GM12873 (cell line): ENCODE measurements around the gene TENT4A.

Experiments used
- TF ChIP-seq, protein P1 (sequence below): IDR thresholded peaks from 2 replicates; pipeline ENCODE4 v1.5.1; 2012; ENCODE audit warnings: low read depth, mild to moderate bottlenecking, moderate library complexity, low read length, control low read depth; ENCODE audit not compliant: insufficient read depth; ENCODE audit errors: missing control alignments

TENT4A gene

DNA sequence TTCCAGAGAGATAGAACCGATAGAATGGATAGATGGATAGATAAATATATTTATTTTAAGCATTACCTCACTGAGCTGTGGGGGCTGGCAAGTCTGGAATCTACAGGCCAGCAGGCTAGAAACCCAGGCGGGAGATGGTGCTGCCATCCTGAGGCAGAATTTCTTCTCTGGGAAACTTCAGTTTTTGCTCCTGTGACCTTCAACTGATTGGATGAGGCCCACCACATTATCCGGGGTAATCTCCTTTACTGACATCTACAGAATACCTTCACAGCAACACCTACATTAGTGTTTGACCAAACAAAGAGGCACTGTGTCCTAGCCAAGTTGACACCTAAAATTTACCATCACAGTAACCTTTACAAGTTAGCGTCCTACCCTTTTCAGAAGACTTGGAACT, 29.2 kb upstream of the TENT4A start:
- TF ChIP-seq, protein P1, sequence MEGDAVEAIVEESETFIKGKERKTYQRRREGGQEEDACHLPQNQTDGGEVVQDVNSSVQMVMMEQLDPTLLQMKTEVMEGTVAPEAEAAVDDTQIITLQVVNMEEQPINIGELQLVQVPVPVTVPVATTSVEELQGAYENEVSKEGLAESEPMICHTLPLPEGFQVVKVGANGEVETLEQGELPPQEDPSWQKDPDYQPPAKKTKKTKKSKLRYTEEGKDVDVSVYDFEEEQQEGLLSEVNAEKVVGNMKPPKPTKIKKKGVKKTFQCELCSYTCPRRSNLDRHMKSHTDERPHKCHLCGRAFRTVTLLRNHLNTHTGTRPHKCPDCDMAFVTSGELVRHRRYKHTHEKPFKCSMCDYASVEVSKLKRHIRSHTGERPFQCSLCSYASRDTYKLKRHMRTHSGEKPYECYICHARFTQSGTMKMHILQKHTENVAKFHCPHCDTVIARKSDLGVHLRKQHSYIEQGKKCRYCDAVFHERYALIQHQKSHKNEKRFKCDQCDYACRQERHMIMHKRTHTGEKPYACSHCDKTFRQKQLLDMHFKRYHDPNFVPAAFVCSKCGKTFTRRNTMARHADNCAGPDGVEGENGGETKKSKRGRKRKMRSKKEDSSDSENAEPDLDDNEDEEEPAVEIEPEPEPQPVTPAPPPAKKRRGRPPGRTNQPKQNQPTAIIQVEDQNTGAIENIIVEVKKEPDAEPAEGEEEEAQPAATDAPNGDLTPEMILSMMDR: no peak

DNA sequence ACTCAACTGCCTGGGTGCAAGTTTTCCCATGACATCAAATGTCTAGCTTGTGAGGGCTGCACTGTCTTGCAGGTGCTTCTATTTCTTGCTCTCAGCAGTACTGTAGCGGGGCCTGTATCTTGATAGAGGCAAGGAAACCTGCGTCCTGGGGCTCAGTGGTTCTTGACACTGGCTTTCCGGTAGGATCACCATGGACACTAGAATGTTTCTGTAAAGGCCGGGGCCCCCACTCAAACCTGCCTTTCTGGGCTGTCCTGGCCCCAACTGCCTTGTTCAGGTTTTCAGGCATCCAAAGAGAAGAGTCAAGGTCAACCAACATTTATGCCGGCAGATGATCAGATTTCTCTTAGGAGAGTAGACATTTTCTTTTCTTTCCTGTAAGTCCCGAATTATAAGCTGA, 26.7 kb upstream of the TENT4A start:
- TF ChIP-seq, protein P1: no peak

DNA sequence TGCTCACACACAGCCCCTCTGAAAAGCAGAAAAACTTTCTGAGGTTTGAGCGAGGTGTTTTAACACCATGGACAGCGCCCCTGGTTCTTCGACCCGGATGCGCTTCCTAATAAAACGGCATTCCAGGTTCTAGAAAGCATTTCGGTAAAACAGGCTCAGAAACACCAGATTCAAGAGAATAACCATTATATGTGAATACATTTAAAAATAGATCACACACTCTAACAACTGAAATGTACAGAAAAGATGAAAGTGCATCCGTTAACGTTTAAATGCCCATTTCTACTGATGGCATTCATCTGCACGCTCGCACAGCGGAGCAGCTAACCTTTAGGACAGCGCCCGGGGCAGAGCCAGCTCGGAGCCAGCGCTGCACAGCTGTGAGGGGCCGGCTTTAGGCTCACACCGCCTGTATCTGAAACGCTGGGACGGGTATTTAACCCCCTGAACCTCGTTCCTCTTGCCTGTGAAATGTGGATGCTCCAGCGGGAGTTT, 26.3 kb upstream of the TENT4A start:
- TF ChIP-seq, protein P1: no peak

DNA sequence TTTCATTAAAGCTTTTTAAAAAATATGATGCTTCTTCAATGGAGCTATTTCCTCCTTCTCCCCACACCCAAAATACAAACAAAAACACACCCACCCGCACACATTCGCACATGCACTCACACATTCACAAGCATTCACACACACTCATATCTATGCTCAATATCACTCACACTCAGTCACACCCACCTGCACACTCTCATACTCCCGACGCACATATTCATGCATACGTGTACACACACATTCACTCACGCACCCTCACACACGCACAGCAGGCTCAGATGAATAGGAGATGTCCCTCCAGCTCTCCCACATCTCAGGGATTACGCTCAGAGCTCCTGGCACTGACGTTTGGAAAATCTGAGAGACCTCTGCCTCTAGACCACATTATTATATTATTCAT, 25.7 kb upstream of the TENT4A start:
- TF ChIP-seq, protein P1: no peak

DNA sequence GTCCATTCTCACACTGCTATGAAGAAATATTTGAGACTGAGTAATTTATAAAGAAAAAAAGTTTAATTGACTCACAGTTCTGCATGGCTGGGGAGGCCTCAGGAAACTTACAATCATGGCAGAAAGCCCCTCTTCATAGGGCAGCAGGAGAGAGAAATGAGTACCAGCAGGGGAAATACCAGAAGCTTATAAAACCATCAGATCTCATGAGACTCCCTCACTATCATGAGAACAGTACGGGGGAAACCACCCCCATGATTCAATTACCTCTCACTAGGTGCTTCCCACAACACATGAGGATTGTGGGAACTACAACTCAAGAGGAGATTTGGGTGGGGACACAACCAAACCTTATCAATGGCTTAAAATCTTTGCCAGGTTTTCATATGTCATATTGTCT, 20.3 kb upstream of the TENT4A start:
- TF ChIP-seq, protein P1: no peak

DNA sequence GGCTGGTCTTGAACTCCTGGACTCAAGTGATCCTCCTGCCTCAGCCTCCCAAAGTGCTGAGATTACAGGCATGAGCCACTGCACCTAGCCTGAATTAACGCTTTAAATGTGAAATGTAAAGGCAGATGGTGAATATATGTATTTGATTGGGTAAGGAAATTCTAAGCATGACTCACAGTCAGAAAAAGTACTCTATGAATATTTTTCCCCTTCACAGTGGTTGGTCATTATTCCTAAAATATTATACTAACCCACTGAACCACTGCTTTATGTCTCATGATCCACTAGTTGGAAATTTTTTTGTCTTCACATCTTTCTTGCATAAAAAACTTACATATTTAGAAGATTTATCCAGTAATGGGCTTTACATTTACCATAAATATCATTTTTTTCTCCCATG, 14.5 kb upstream of the TENT4A start:
- TF ChIP-seq, protein P1: no peak

DNA sequence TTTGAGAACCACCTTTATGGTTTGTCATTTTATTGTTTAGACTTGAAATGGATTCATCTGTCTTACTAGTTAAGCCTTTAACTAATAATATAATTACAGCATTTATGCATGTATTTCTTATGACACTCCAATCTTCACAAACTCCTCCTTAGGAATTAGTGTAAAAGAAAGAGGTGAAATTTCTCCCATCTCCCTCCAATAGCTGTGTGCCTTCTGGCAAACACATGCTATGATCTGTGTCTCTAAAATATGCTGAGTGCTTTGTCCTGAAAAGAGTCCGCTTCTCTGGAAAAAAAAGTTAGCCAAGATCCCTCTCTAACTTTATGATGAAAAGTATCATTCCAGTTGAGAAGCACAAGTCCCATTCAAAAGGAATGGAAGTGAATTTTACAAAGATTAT, 13.9 kb upstream of the TENT4A start:
- TF ChIP-seq, protein P1: no peak
